ENCODE results near the gene CATSPERZ. TPM values are rescaled to one million over a fixed set of nuclear protein-coding genes. Genes with fewer than 3 reads are reported as not detected.
"Not testable (repeated sequence)": the region's sequence is repeated elsewhere in the genome, so short reads cannot be mapped to it uniquely, and the experiment has no call there.

Gene CATSPERZ
- polyA plus RNA-seq, 1 donor from 2014 or later, result not detected

DNA sequence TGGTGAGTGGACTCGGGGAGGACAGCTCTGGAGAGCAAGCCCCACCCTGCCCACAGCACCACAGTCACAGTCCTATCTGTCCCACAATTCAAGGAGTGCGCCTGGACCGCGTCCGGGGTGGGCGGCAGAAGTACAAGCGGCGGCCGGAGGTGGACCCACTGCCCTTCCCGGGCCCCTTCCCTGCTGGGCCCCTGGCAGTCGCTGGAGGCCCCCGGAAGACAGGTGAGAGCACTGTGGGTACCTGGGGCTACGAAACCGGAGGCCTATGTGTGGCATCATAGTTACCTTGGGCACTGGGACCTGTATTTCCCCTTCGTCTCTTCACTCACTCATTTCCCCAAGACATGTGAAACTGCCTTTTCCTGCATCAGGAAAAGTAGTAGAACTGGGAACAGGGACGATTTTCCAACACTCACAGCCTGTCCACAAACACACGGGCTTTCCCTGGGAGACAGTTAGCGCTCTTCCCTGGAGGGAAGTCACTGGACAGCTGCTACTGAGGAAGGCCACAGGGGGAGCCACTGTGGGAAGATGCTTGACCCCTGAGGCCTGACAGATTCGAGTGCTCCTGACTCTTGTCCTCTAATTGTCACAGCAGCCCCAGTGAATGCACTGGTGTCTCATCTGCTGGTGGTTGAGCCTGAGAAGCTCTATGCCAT, 14.1 kb downstream of the CATSPERZ start:
- no peak overlapping the region for H3K4me2 ChIP-seq (ENCODE audit: low read length)
- no peak overlapping the region for H2AFZ ChIP-seq (ENCODE audit: low read depth, low read length)
- H4K20me1 ChIP-seq (ENCODE audit: insufficient read depth), result no peaks in the 10 kb centered on the region
- no peaks in the 10 kb centered on the region for H3K9me2 ChIP-seq (ENCODE audit: insufficient read depth, low read length)
- H3K79me2 ChIP-seq (replicated peaks; ENCODE audit: insufficient read depth, low read length), result peaks cover 11% of the 10 kb centered on the region
- no peak for TF ChIP-seq TAF1 (IDR thresholded peaks at IDR 0.05; ENCODE audit: low read depth)
- TF ChIP-seq POLR2AphosphoS5 (IDR thresholded peaks at IDR 0.05), result no peak
- TF ChIP-seq, protein P1, sequence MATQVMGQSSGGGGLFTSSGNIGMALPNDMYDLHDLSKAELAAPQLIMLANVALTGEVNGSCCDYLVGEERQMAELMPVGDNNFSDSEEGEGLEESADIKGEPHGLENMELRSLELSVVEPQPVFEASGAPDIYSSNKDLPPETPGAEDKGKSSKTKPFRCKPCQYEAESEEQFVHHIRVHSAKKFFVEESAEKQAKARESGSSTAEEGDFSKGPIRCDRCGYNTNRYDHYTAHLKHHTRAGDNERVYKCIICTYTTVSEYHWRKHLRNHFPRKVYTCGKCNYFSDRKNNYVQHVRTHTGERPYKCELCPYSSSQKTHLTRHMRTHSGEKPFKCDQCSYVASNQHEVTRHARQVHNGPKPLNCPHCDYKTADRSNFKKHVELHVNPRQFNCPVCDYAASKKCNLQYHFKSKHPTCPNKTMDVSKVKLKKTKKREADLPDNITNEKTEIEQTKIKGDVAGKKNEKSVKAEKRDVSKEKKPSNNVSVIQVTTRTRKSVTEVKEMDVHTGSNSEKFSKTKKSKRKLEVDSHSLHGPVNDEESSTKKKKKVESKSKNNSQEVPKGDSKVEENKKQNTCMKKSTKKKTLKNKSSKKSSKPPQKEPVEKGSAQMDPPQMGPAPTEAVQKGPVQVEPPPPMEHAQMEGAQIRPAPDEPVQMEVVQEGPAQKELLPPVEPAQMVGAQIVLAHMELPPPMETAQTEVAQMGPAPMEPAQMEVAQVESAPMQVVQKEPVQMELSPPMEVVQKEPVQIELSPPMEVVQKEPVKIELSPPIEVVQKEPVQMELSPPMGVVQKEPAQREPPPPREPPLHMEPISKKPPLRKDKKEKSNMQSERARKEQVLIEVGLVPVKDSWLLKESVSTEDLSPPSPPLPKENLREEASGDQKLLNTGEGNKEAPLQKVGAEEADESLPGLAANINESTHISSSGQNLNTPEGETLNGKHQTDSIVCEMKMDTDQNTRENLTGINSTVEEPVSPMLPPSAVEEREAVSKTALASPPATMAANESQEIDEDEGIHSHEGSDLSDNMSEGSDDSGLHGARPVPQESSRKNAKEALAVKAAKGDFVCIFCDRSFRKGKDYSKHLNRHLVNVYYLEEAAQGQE (IDR thresholded peaks at IDR 0.05; ENCODE audit: borderline replicate concordance), result no peak
- TF ChIP-seq SMC3 (conservative IDR thresholded peaks at IDR 0.05; ENCODE audit: poor library complexity), result no peak
- TF ChIP-seq, protein P2, sequence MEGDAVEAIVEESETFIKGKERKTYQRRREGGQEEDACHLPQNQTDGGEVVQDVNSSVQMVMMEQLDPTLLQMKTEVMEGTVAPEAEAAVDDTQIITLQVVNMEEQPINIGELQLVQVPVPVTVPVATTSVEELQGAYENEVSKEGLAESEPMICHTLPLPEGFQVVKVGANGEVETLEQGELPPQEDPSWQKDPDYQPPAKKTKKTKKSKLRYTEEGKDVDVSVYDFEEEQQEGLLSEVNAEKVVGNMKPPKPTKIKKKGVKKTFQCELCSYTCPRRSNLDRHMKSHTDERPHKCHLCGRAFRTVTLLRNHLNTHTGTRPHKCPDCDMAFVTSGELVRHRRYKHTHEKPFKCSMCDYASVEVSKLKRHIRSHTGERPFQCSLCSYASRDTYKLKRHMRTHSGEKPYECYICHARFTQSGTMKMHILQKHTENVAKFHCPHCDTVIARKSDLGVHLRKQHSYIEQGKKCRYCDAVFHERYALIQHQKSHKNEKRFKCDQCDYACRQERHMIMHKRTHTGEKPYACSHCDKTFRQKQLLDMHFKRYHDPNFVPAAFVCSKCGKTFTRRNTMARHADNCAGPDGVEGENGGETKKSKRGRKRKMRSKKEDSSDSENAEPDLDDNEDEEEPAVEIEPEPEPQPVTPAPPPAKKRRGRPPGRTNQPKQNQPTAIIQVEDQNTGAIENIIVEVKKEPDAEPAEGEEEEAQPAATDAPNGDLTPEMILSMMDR (IDR thresholded peaks at IDR 0.05; ENCODE audit: poor library complexity, severe bottlenecking), result no peak
- no peak for TF ChIP-seq MXI1 (conservative IDR thresholded peaks at IDR 0.05; ENCODE audit: poor library complexity, severe bottlenecking)
- TF ChIP-seq RAD21 (conservative IDR thresholded peaks at IDR 0.05), result no peak
- no peak for TF ChIP-seq EP300 (conservative IDR thresholded peaks at IDR 0.05; ENCODE audit: poor library complexity, severe bottlenecking)
- no peak for TF ChIP-seq EZH2 (IDR thresholded peaks at IDR 0.05; ENCODE audit: borderline replicate concordance, insufficient read depth, low read length, poor library complexity, severe bottlenecking)
- H3K27ac ChIP-seq (ENCODE audit: low read length), result no peak overlapping the region
- no peaks in the 10 kb centered on the region for H3K27me3 ChIP-seq (ENCODE audit: insufficient read depth, low read depth, low read length)
- no peak overlapping the region for H3K9ac ChIP-seq (ENCODE audit: low read length)
- no peak overlapping the region for H3K4me3 ChIP-seq (ENCODE audit: low read length)
- H3K36me3 ChIP-seq (ENCODE audit: insufficient read depth, low read length), result no peaks in the 10 kb centered on the region
- no peaks in the 10 kb centered on the region for H3F3A ChIP-seq (ENCODE audit: insufficient read depth, low read length, poor library complexity, severe bottlenecking)
- H3K9me3 ChIP-seq (ENCODE audit: low read length), result no peaks in the 10 kb centered on the region

GRCh38 chr11:64314805-64315561, 14.8 kb downstream of the CATSPERZ start:
- Histone ChIP-seq H3K9me3 (ENCODE audit: low read length) (no peaks in the 10 kb centered on the region), H3K79me2 (replicated peaks; ENCODE audit: insufficient read depth, low read length) (peaks cover 13% of the 10 kb centered on the region), H3K27me3 (ENCODE audit: insufficient read depth, low read depth, low read length) (no peaks in the 10 kb centered on the region), H3K27ac (ENCODE audit: low read length) (no peak overlapping the region), H3K4me3 (ENCODE audit: low read length) (no peak overlapping the region), H3F3A (ENCODE audit: insufficient read depth, low read length, poor library complexity, severe bottlenecking) (no peaks in the 10 kb centered on the region), H4K20me1 (ENCODE audit: insufficient read depth) (no peaks in the 10 kb centered on the region), H3K9me2 (ENCODE audit: insufficient read depth, low read length) (no peaks in the 10 kb centered on the region), H2AFZ (ENCODE audit: low read depth, low read length) (no peak overlapping the region), H3K36me3 (ENCODE audit: insufficient read depth, low read length) (no peaks in the 10 kb centered on the region), H3K4me2 (ENCODE audit: low read length) (no peak overlapping the region), H3K9ac (ENCODE audit: low read length) (no peak overlapping the region)
- TF ChIP-seq EP300 (conservative IDR thresholded peaks at IDR 0.05; ENCODE audit: poor library complexity, severe bottlenecking) (no peak), MXI1 (conservative IDR thresholded peaks at IDR 0.05; ENCODE audit: poor library complexity, severe bottlenecking) (no peak), RAD21 (conservative IDR thresholded peaks at IDR 0.05) (no peak), TAF1 (IDR thresholded peaks at IDR 0.05; ENCODE audit: low read depth) (no peak)
- TF ChIP-seq, protein P2 (IDR thresholded peaks at IDR 0.05; ENCODE audit: poor library complexity, severe bottlenecking), result no peak

- H2AFZ ChIP-seq (ENCODE audit: low read depth, low read length); H3K27me3 ChIP-seq (ENCODE audit: insufficient read depth, low read depth, low read length); H3K9ac ChIP-seq (ENCODE audit: low read length); H3K27ac ChIP-seq (ENCODE audit: low read length); H3K36me3 ChIP-seq (ENCODE audit: insufficient read depth, low read length); H3F3A ChIP-seq (ENCODE audit: insufficient read depth, low read length, poor library complexity, severe bottlenecking); H3K4me2 ChIP-seq (ENCODE audit: low read length); H3K9me2 ChIP-seq (ENCODE audit: insufficient read depth, low read length); H3K9me3 ChIP-seq (ENCODE audit: low read length); H4K20me1 ChIP-seq (ENCODE audit: insufficient read depth): not testable (repeated sequence)
- Histone ChIP-seq H3K79me2 (replicated peaks; ENCODE audit: insufficient read depth, low read length) (peaks cover 13% of the 10 kb centered on the region), H3K4me3 (ENCODE audit: low read length) (peak overlapping the region; percentile 99)
Observed at GRCh38 chr11:64315667-64316526, 15.7 kb downstream of the CATSPERZ start.

Data from neural cell (in vitro differentiated cells).